HCT116 (cell line): Measurements from ENCODE around the gene PDE4B. TPM values are rescaled to one million over a fixed set of nuclear protein-coding genes. Genes with fewer than 3 reads are reported as not detected.
"Not testable (repeated sequence)": the region's sequence is repeated elsewhere in the genome, so short reads cannot be mapped to it uniquely, and the experiment has no call there.

Source experiments
- ATAC-seq: fragments of 200-7000 bp; cut with Tn5 transposase; 2 replicates; pipeline ENCODE4 v1.9.1; 2020; ENCODE audit warnings: mild to moderate bottlenecking, moderate library complexity
- BruUV-seq: library from RNA; stranded (reverse); fragments of 400-500 nt; replicated peaks from 2 replicates; lab custom pipeline; 2021; lab: Mats Ljungman, UMichigan
- CTCF ChIA-PET: fragments of 300-600 bp; sonication (Branson Sonifier 250); formaldehyde crosslinking; loops from one replicate; lab custom pipeline; 2021; ENCODE audit warnings: antibody characterized with exemption; lab: Charles Lee
- POLR2A ChIA-PET: fragments of 300-600, 350-600 bp; sonication (Branson Sonifier 250); formaldehyde crosslinking; loops from one replicate; lab custom pipeline; 2021; ENCODE audit warnings: antibody characterized with exemption; lab: Charles Lee
- RAD21 ChIA-PET, 2 experiments: fragments of 300-600 bp; sonication (Branson Sonifier 250); formaldehyde crosslinking; loops; one replicate each; lab custom pipeline; 2023; ENCODE audit warnings: low total read pairs in 2 of 2; ENCODE audit not compliant: uncharacterized antibody in 2 of 2, unreplicated experiment in 2 of 2, low non-redundant PET in 1 of 2; lab: Charles Lee
- DNase-seq: peaks from one replicate; pipeline ENCODE4 v3.0.0-alpha.2; 2010; ENCODE audit warnings: low read depth, low spot score
- H2AFZ ChIP-seq: fragments of 200-600 bp; shearing (Covaris generic), sonication (generic); 2 replicates; pipeline ENCODE4 v1.6.1; 2017; ENCODE audit warnings: low read depth, mixed run types, mixed read lengths, antibody characterized with exemption, low read length; ENCODE audit not compliant: poor library complexity, severe bottlenecking
- H3K27ac ChIP-seq: 2 replicates; pipeline ENCODE4 v1.5.1; 2012; ENCODE audit warnings: low read depth, low read length
- H3K27me3 ChIP-seq: fragments of 200-600 bp; sonication (generic); 2 replicates; pipeline ENCODE4 v1.6.1; 2016; ENCODE audit warnings: mixed run types, low read length, mixed read lengths; ENCODE audit not compliant: insufficient read depth
- H3K36me3 ChIP-seq, 2 experiments: fragments of 200-500 bp in 1 of 2; fragments of 200-600 bp in 1 of 2; sonication (Bioruptor generic) in 1 of 2; sonication (generic) in 1 of 2; 2 replicates each; pipeline versions ENCODE4 v1.5.1 to v1.6.1; 2014 to 2016; ENCODE audit warnings: low read length in 2 of 2, inconsistent platforms in 1 of 2, mixed read lengths in 1 of 2, mixed run types in 1 of 2; ENCODE audit not compliant: insufficient read depth in 2 of 2, control insufficient read depth in 1 of 2
- H3K4me1 ChIP-seq, 2 experiments: fragments of 200-600 bp in 1 of 2; sonication (generic) in 1 of 2; 2 replicates each; pipeline versions ENCODE4 v1.5.1 to v1.6.1; 2012 to 2017; ENCODE audit warnings: low read length in 2 of 2, inconsistent platforms in 1 of 2, mild to moderate bottlenecking in 1 of 2, mixed read lengths in 1 of 2, mixed run types in 1 of 2, moderate library complexity in 1 of 2; ENCODE audit not compliant: insufficient read depth in 2 of 2, control insufficient read depth in 1 of 2
- H3K4me2 ChIP-seq: fragments of 200-600 bp; sonication (generic); 2 replicates; pipeline ENCODE4 v1.6.1; 2017; ENCODE audit warnings: mixed run types, low read length, mixed read lengths
- H3K4me3 ChIP-seq, 2 experiments: fragments of 200-600 bp in 1 of 2; sonication (generic) in 1 of 2; replicated peaks in 1 of 2; 2 replicates each; pipeline ENCODE4 v1.5.1; 2011 to 2016; ENCODE audit warnings: low read length in 2 of 2, control low read depth in 1 of 2, low read depth in 1 of 2, mild to moderate bottlenecking in 1 of 2, mixed read lengths in 1 of 2, mixed run types in 1 of 2
- H3K79me2 ChIP-seq: fragments of 200-600 bp; sonication (generic); 2 replicates; pipeline ENCODE4 v1.6.1; 2017; ENCODE audit warnings: mild to moderate bottlenecking, mixed run types, low read length, moderate library complexity, mixed read lengths; ENCODE audit not compliant: insufficient read depth
- H3K9ac ChIP-seq: fragments of 200-600 bp; sonication (generic); 2 replicates; pipeline ENCODE4 v1.6.1; 2016; ENCODE audit warnings: low read length, mixed read lengths
- H3K9me2 ChIP-seq: fragments of 200-600 bp; sonication (generic), shearing (Covaris generic); 2 replicates; pipeline ENCODE4 v1.6.1; 2017; ENCODE audit warnings: mixed run types, mild to moderate bottlenecking, moderate library complexity; ENCODE audit not compliant: insufficient read depth
- H3K9me3 ChIP-seq, 2 experiments: fragments of 200-500 bp in 1 of 2; fragments of 200-600 bp in 1 of 2; sonication (Bioruptor generic) in 1 of 2; sonication (generic) in 1 of 2; 2 replicates each; pipeline ENCODE4 v1.6.1; 2014 to 2017; ENCODE audit warnings: low read length in 2 of 2, mixed read lengths in 2 of 2, inconsistent platforms in 1 of 2, low read depth in 1 of 2, mild to moderate bottlenecking in 1 of 2, mixed run types in 1 of 2, moderate library complexity in 1 of 2; ENCODE audit not compliant: control insufficient read depth in 1 of 2, insufficient read depth in 1 of 2
- H4K20me1 ChIP-seq: fragments of 200-600 bp; sonication (generic), shearing (Covaris generic); 2 replicates; pipeline ENCODE4 v1.6.1; 2017; ENCODE audit warnings: mixed run types, mild to moderate bottlenecking, moderate library complexity; ENCODE audit not compliant: insufficient read depth
- CEBPB ChIP-seq: IDR thresholded peaks from 2 replicates; pipeline ENCODE4 v1.6.1; 2012; ENCODE audit warnings: low read depth
- EGR1 ChIP-seq: IDR thresholded peaks from 2 replicates; pipeline ENCODE4 v1.6.1; 2012; ENCODE audit warnings: low read depth
- EZH2 ChIP-seq: fragments of 200-600 bp; sonication (generic); IDR thresholded peaks from 2 replicates; pipeline ENCODE4 v1.6.1; 2017; ENCODE audit warnings: antibody characterized with exemption, mixed run types
- EZH2phosphoT487 ChIP-seq: fragments of 200-600 bp; IDR thresholded peaks from 2 replicates; pipeline ENCODE4 v1.6.1; 2018; ENCODE audit warnings: antibody characterized with exemption, borderline replicate concordance
- FOSL1 ChIP-seq: IDR thresholded peaks from 2 replicates; pipeline ENCODE4 v1.6.1; 2012; ENCODE audit warnings: low read depth
- POLR2A ChIP-seq: IDR thresholded peaks from 2 replicates; pipeline ENCODE4 v1.7.0; 2011; ENCODE audit warnings: borderline replicate concordance; ENCODE audit not compliant: insufficient read depth, insufficient read length; ENCODE audit errors: extremely low read depth
- SIN3A ChIP-seq: IDR thresholded peaks from 2 replicates; pipeline ENCODE4 v1.6.1; 2012; ENCODE audit warnings: low read depth
- SRF ChIP-seq: IDR thresholded peaks from 2 replicates; pipeline ENCODE4 v1.6.1; 2012; ENCODE audit warnings: low read depth
- YY1 ChIP-seq: IDR thresholded peaks from 2 replicates; pipeline ENCODE4 v1.6.1; 2011; ENCODE audit warnings: low read length, low read depth, moderate library complexity, mild to moderate bottlenecking; ENCODE audit not compliant: insufficient replicate concordance; ENCODE audit errors: extremely low read depth
- ZFX ChIP-seq: fragments of 450-650 bp; IDR thresholded peaks from 2 replicates; pipeline ENCODE4 v1.6.1; 2017
- ZNF274 ChIP-seq: fragments of 200-500 bp; sonication (Bioruptor generic); IDR thresholded peaks from 2 replicates; pipeline ENCODE4 v1.6.1; 2014; ENCODE audit warnings: mild to moderate bottlenecking, low read depth, low read length, inconsistent platforms
- intact Hi-C: fragments of 100-400 bp; cut with micrococcal nuclease; formaldehyde crosslinking; loops from 2 replicates; pipeline ENCODE4 v1.10.0; 2022
- total RNA-seq: library from RNA; stranded (reverse); gene quantifications from one replicate; pipeline ENCODE4 v1.2.1, GENCODE V29; 2021; ENCODE audit not compliant: unreplicated experiment

The PDE4B gene
- total RNA-seq, 1 experiment from 2014 or later = 76.9 TPM

DNA sequence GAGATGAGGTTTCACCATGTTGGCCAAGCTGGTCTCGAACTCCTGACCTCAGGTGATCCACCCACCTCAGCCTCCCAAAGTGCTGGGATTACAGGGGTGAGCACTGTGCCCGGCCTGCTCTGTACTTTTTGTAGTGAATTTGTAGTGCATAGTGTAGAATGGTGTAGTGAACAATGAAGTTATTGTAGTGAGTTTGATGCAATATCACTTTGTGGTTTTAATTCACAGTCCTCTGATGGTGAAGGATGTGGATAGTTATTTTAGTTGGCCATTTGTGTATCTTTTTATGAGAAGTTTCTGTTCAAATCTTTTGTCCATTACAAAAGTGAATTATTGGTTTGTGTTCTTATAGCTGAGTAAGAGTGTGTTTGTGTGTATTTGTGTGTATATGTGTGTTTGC is 57.6 kb downstream of the PDE4B start:
- Histone ChIP-seq H4K20me1 (no peaks in the 10 kb centered on the region), H3K9ac (no peak overlapping the region)
- no peak for DNase-seq

DNA sequence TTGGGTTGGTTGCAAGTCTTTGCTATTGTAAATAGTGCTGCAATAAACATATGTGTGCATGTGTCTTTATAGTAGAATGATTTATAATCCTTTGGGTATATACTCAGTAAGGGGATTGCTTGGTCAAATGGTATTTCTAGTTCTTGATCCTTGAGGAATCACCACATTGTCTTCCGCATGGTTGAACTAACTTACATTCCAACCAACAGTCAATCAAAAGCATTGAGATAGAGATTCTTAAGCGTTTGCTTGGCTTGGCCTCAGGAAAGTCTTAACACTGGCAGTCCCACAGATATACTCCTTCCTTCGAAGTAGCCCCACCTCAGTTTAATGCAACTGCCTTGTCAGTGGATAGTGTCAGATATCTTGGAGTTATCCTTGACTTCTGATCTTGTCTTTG is 63.9 kb downstream of the PDE4B start:
- H3K9ac ChIP-seq, H3K4me2 ChIP-seq, DNase-seq, H2AFZ ChIP-seq, intact Hi-C loops, H3K4me3 ChIP-seq, H4K20me1 ChIP-seq, H3K27me3 ChIP-seq, H3K36me3 ChIP-seq, H3K9me2 ChIP-seq, H3K79me2 ChIP-seq, H3K4me1 ChIP-seq, CTCF ChIA-PET, H3K27ac ChIP-seq, POLR2A ChIA-PET, BruUV-seq, ATAC-seq, RAD21 ChIA-PET, H3K9me3 ChIP-seq: not testable (repeated sequence)

More for the DNA sequence above, 57.6 kb downstream of the PDE4B start:
- ATAC-seq = no peak
- CTCF ChIA-PET = no interaction called here
- TF ChIP-seq YY1 = no peak
- TF ChIP-seq EGR1 = no peak
- no peak for TF ChIP-seq SRF
- no peak for TF ChIP-seq EZH2
- TF ChIP-seq ZNF274 = no peak
- no peak for TF ChIP-seq FOSL1
- no peak for TF ChIP-seq ZFX
- no peak for TF ChIP-seq CEBPB
- no peak for TF ChIP-seq POLR2A
- no peak for TF ChIP-seq EZH2phosphoT487
- no peak for TF ChIP-seq SIN3A
- no peaks in the 10 kb centered on the region for H3K79me2 ChIP-seq
- no peaks in the 10 kb centered on the region for H3K36me3 ChIP-seq
- no peaks in the 10 kb centered on the region for H3K27me3 ChIP-seq
- RAD21 ChIA-PET = no interaction called here
- no peaks in the 10 kb centered on the region for H3K9me3 ChIP-seq
- H3K27ac ChIP-seq = no peak overlapping the region
- H3K4me3 ChIP-seq = no peak overlapping the region
- intact Hi-C loops = no loop called here
- H3K9me2 ChIP-seq = no peaks in the 10 kb centered on the region
- no peak overlapping the region for H3K4me2 ChIP-seq
- H2AFZ ChIP-seq = no peak overlapping the region
- POLR2A ChIA-PET = no interaction called here
- BruUV-seq = no TSS peak
- no peaks in the 10 kb centered on the region for H3K4me1 ChIP-seq
